Trophoblast cell (in vitro differentiated cells and primary cell): ENCODE data around the gene THADA.

Experiments
- DNase-seq, 2 donors: peaks; one replicate each; pipeline ENCODE4 v3.0.0-alpha.2; 2016
- H2AFZ ChIP-seq: 2 replicates; pipeline ENCODE4 v1.6.1; 2013; ENCODE audit warnings: low read length, moderate library complexity, mild to moderate bottlenecking; ENCODE audit not compliant: insufficient read depth, poor library complexity
- H2AK5ac ChIP-seq: 2 replicates; pipeline ENCODE4 v1.6.1; 2013; ENCODE audit warnings: mild to moderate bottlenecking, low read length
- H2BK120ac ChIP-seq: 2 replicates; pipeline ENCODE4 v1.6.1; 2013; ENCODE audit warnings: low read length, mild to moderate bottlenecking, moderate library complexity; ENCODE audit not compliant: insufficient read depth, poor library complexity
- H2BK12ac ChIP-seq: 2 replicates; pipeline ENCODE4 v1.6.1; 2013; ENCODE audit warnings: mild to moderate bottlenecking, low read length, moderate library complexity
- H2BK5ac ChIP-seq: 2 replicates; pipeline ENCODE4 v1.6.1; 2013; ENCODE audit warnings: low read length, low read depth, moderate library complexity, mild to moderate bottlenecking; ENCODE audit not compliant: poor library complexity
- H3K14ac ChIP-seq: 2 replicates; pipeline ENCODE4 v1.6.1; 2013; ENCODE audit warnings: mild to moderate bottlenecking, low read length
- H3K18ac ChIP-seq: 2 replicates; pipeline ENCODE4 v1.6.1; 2013; ENCODE audit warnings: mild to moderate bottlenecking, low read length
- H3K23ac ChIP-seq: 2 replicates; pipeline ENCODE4 v1.6.1; 2013; ENCODE audit warnings: low read length
- H3K27ac ChIP-seq: 2 replicates; pipeline ENCODE4 v1.5.1; 2013; ENCODE audit warnings: low read depth, mild to moderate bottlenecking, inconsistent platforms, low read length, moderate library complexity
- H3K27me3 ChIP-seq: 2 replicates; pipeline ENCODE4 v1.6.1; 2013; ENCODE audit warnings: inconsistent platforms, mild to moderate bottlenecking, low read length, moderate library complexity; ENCODE audit not compliant: insufficient read depth
- H3K36me3 ChIP-seq, 2 experiments: 1 replicate in 1 of 2; 2 replicates in 1 of 2; pipeline ENCODE4 v1.6.1; 2013; ENCODE audit warnings: low read length in 2 of 2, mild to moderate bottlenecking in 2 of 2, moderate library complexity in 1 of 2; ENCODE audit not compliant: insufficient read depth in 2 of 2, control insufficient read depth in 1 of 2
- H3K4ac ChIP-seq: 2 replicates; pipeline ENCODE4 v1.6.1; 2013; ENCODE audit warnings: low read depth, mild to moderate bottlenecking, low read length, moderate library complexity
- H3K4me1 ChIP-seq, 2 experiments: 1 replicate in 1 of 2; 2 replicates in 1 of 2; pipeline ENCODE4 v1.6.1; 2013; ENCODE audit warnings: low read length in 2 of 2, mild to moderate bottlenecking in 2 of 2, moderate library complexity in 1 of 2; ENCODE audit not compliant: insufficient read depth in 2 of 2, control insufficient read depth in 1 of 2
- H3K4me2 ChIP-seq: 2 replicates; pipeline ENCODE4 v1.6.1; 2013; ENCODE audit warnings: inconsistent platforms, mild to moderate bottlenecking, low read length, moderate library complexity
- H3K4me3 ChIP-seq: 2 replicates; pipeline ENCODE4 v1.5.1; 2013; ENCODE audit warnings: mild to moderate bottlenecking, low read depth, low read length, inconsistent platforms
- H3K79me1 ChIP-seq: one replicate; pipeline ENCODE4 v1.6.1; 2013; ENCODE audit warnings: low read length
- H3K79me2 ChIP-seq: 2 replicates; pipeline ENCODE4 v1.6.1; 2013; ENCODE audit warnings: low read length, mild to moderate bottlenecking; ENCODE audit not compliant: control insufficient read depth, insufficient read depth, poor library complexity
- H3K9ac ChIP-seq: 2 replicates; pipeline ENCODE4 v1.6.1; 2013; ENCODE audit warnings: mild to moderate bottlenecking, low read length
- H3K9me3 ChIP-seq: 2 replicates; pipeline ENCODE4 v1.6.1; 2013; ENCODE audit warnings: low read depth, mild to moderate bottlenecking, control low read depth, inconsistent platforms, low read length; ENCODE audit not compliant: insufficient read depth
- H4K12ac ChIP-seq: 2 replicates; pipeline ENCODE4 v1.6.1; 2013; ENCODE audit warnings: low read depth, mild to moderate bottlenecking, low read length, moderate library complexity
- H4K8ac ChIP-seq: 2 replicates; pipeline ENCODE4 v1.6.1; 2013; ENCODE audit warnings: low read depth, mild to moderate bottlenecking, low read length, moderate library complexity
- H4K91ac ChIP-seq: one replicate; pipeline ENCODE4 v1.6.1; 2013; ENCODE audit warnings: low read depth, mild to moderate bottlenecking, low read length, moderate library complexity
- WGBS: extraction: QIAGEN DNeasy Blood & Tissue Kit; methylation state at CpG from one replicate; pipeline ENCODE4 v1.1.7; 2013; ENCODE audit warnings: missing lambda C conversion rate; ENCODE audit not compliant: insufficient read length, insufficient coverage; ENCODE audit errors: extremely low coverage; 5-methylcytosine and 5-hydroxymethylcytosine counted together

THADA gene

DNA sequence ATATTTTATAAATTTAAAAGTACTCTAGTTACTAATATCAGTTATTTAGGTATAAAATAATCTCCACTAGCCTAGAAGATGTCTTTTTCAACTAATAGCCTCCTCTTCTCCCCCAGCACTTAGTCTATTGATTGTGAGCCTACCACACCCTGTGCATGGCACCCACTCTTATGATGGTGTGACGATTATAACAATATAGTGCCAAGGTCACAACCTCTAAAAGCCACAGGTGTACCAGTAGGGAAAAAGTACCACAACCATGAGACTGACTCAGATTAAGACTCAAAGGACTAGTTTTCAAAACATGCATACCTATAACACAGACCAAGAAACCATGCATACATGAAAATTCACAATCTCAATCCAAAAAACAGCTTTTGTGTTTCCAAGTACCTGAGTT, 27.6 kb downstream of the THADA start:
- no peak overlapping the region for H4K12ac ChIP-seq
- no peak overlapping the region for H4K8ac ChIP-seq
- H2BK12ac ChIP-seq: no peak overlapping the region
- H3K79me2 ChIP-seq: no peaks in the 10 kb centered on the region
- no CpG with 5 or more reads among the region's 1 CpG for WGBS
- no peak overlapping the region for H3K18ac ChIP-seq
- H2BK120ac ChIP-seq: no peak overlapping the region
- H3K4ac ChIP-seq: no peak overlapping the region
- H2AFZ ChIP-seq: no peak overlapping the region
- no peaks in the 10 kb centered on the region for H3K27me3 ChIP-seq
- H3K4me1 ChIP-seq: no peaks in the 10 kb centered on the region
- H4K91ac ChIP-seq: no peak overlapping the region
- no peak overlapping the region for H3K4me3 ChIP-seq
- no peak overlapping the region for H3K14ac ChIP-seq
- no peak overlapping the region for H3K23ac ChIP-seq
- no peak overlapping the region for H3K4me2 ChIP-seq
- H2AK5ac ChIP-seq: no peak overlapping the region
- H3K9me3 ChIP-seq: no peaks in the 10 kb centered on the region
- H3K9ac ChIP-seq: no peak overlapping the region
- no peak for DNase-seq
- no peak overlapping the region for H3K27ac ChIP-seq
- peaks cover 2 to 19% of the 10 kb centered on the region in 2 experiments for H3K36me3 ChIP-seq
- H2BK5ac ChIP-seq: no peak overlapping the region
- H3K79me1 ChIP-seq: no peaks in the 10 kb centered on the region

DNA sequence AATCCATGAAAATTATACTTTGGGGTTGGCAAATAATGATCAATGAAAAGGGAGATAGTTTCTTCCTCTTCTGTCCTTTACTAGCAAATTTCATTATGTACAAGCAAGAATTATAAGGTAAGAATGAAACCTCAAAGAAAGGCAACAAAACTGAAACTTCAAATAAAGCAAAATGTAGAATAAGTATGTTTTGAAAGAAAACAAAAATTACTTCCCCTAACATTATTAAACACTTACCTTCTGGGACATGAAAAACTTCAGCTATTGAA, 29.4 kb downstream of the THADA start:
- Histone ChIP-seq H3K23ac (no peak overlapping the region), H3K79me1 (no peaks in the 10 kb centered on the region), H3K4me1 (no peaks in the 10 kb centered on the region)

DNA sequence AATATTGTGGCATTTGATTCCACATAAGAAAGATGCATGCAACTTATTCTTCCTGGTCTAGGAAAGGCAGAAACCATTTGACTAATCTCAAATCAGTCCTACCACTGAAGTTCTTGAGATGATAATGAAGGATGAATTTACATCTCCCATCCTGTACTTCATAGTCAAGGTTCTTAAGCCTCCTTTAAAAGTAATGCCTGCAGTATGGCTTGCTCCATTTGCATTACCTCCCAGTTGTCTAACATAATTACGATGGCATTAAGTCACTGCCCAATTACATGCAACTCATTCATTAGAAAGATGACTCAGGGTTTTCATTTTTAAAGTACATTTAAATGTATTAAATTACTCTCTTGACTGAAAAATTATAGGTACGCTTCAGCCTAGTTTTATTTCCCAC, 32.2 kb downstream of the THADA start:
- Histone ChIP-seq H3K79me2 (no peaks in the 10 kb centered on the region), H3K79me1 (no peaks in the 10 kb centered on the region), H3K18ac (no peak overlapping the region), H3K36me3 (no peaks in the 10 kb centered on the region), H2AK5ac (no peak overlapping the region), H4K8ac (no peak overlapping the region), H3K4me3 (no peak overlapping the region), H3K27me3 (no peaks in the 10 kb centered on the region), H4K12ac (no peak overlapping the region), H3K4me1 (no peaks in the 10 kb centered on the region), H2AFZ (no peak overlapping the region), H4K91ac (no peak overlapping the region), H2BK12ac (no peak overlapping the region), H2BK5ac (no peak overlapping the region), H3K4me2 (no peak overlapping the region), H3K14ac (no peak overlapping the region), H3K9me3 (no peaks in the 10 kb centered on the region), H3K23ac (no peak overlapping the region), H3K4ac (no peak overlapping the region), H3K27ac (no peak overlapping the region), H3K9ac (no peak overlapping the region), H2BK120ac (no peak overlapping the region)
- no peak for DNase-seq
- no CpG with 5 or more reads among the region's 2 CpGs for WGBS

More for the DNA sequence above, 29.4 kb downstream of the THADA start:
- no peak overlapping the region for H2BK12ac ChIP-seq
- H2BK120ac ChIP-seq: no peak overlapping the region
- H3K79me2 ChIP-seq: no peaks in the 10 kb centered on the region
- H3K4me2 ChIP-seq: no peak overlapping the region
- H3K18ac ChIP-seq: no peak overlapping the region
- peaks cover 0 to 9% of the 10 kb centered on the region in 2 experiments for H3K36me3 ChIP-seq
- H2AK5ac ChIP-seq: no peak overlapping the region
- no peak overlapping the region for H3K4me3 ChIP-seq
- H4K8ac ChIP-seq: no peak overlapping the region
- no peaks in the 10 kb centered on the region for H3K9me3 ChIP-seq
- H2BK5ac ChIP-seq: no peak overlapping the region
- no peaks in the 10 kb centered on the region for H3K27me3 ChIP-seq
- H3K4ac ChIP-seq: no peak overlapping the region
- H3K9ac ChIP-seq: no peak overlapping the region
- no peak for DNase-seq
- no peak overlapping the region for H3K14ac ChIP-seq
- H2AFZ ChIP-seq: no peak overlapping the region
- H3K27ac ChIP-seq: no peak overlapping the region
- no peak overlapping the region for H4K91ac ChIP-seq
- no peak overlapping the region for H4K12ac ChIP-seq

DNA sequence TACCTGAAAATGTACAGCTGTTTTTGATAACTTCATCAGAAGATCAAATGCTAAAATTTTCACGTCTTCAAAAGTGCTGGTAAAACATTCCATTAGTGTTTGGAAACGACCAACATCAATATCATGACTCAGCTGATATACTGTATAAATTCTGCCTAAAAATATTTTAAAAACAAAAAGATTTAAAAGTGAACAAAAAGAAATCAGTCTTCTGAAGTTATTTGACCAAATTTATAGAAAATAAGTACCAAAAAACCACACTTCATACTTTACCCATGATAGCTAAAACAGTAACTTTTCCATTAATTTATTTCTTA, 35.6 kb downstream of the THADA start:
- Histone ChIP-seq H2BK5ac (no peak overlapping the region), H3K79me1 (no peaks in the 10 kb centered on the region), H3K27ac (no peak overlapping the region), H3K14ac (no peak overlapping the region), H3K9ac (no peak overlapping the region), H2AK5ac (no peak overlapping the region), H2BK120ac (no peak overlapping the region), H4K91ac (no peak overlapping the region), H3K36me3 (peaks cover 0 to 4% of the 10 kb centered on the region in 2 experiments), H3K18ac (no peak overlapping the region), H3K4me3 (no peak overlapping the region), H3K27me3 (no peaks in the 10 kb centered on the region), H3K79me2 (no peaks in the 10 kb centered on the region), H3K23ac (no peak overlapping the region), H2AFZ (no peak overlapping the region), H2BK12ac (no peak overlapping the region), H4K8ac (no peak overlapping the region), H3K9me3 (no peaks in the 10 kb centered on the region), H4K12ac (no peak overlapping the region), H3K4me1 (no peaks in the 10 kb centered on the region), H3K4me2 (no peak overlapping the region), H3K4ac (no peak overlapping the region)
- DNase-seq: no peak
- WGBS: no CpG with 5 or more reads among the region's 2 CpGs
